CD4-positive, alpha-beta T cell treated with Interleukin-6 for 4 hours (primary cell): ENCODE data around the gene CBX6.

Experiments used
- DNase-seq: peaks from one replicate; pipeline ENCODE4 v3.0.0-alpha.2; 2020; ENCODE audit warnings: mixed read lengths

CBX6 gene

GRCh38 chr22:38873469-38874411, 1.7 kb upstream of the CBX6 start:
- peak; percentile 81 for DNase-seq

- peak; percentile 28 for DNase-seq
Measured at GRCh38 chr22:38872831-38873248, 824 bp upstream of the CBX6 start.

GRCh38 chr22:38871360-38872171, 450 bp downstream of the CBX6 start:
- peak; percentile 42 for DNase-seq

GRCh38 chr22:38870791-38871359, 1.1 kb downstream of the CBX6 start:
- DNase-seq = no peak

GRCh38 chr22:38870312-38870741, 1.7 kb downstream of the CBX6 start:
- DNase-seq = peak; percentile 92

GRCh38 chr22:38869663-38870062, 2.4 kb downstream of the CBX6 start:
- no peak for DNase-seq

GRCh38 chr22:38868886-38869381, 3.1 kb downstream of the CBX6 start:
- peak; percentile 89 for DNase-seq

GRCh38 chr22:38868286-38868721, 3.7 kb downstream of the CBX6 start:
- no peak for DNase-seq

- DNase-seq = no peak
Measured at GRCh38 chr22:38867471-38868285, 4.3 kb downstream of the CBX6 start.

GRCh38 chr22:38867124-38867455, 4.9 kb downstream of the CBX6 start:
- no peak for DNase-seq

- DNase-seq = no peak
Measured at GRCh38 chr22:38866399-38867123, 5.5 kb downstream of the CBX6 start.

GRCh38 chr22:38866024-38866398, 6.0 kb downstream of the CBX6 start:
- no peak for DNase-seq

- no peak for DNase-seq
Measured at GRCh38 chr22:38865201-38866023, 6.6 kb downstream of the CBX6 start.

GRCh38 chr22:38864361-38865191, 7.4 kb downstream of the CBX6 start:
- DNase-seq = no peak

- DNase-seq = no peak
Measured at GRCh38 chr22:38863531-38864131, 8.4 kb downstream of the CBX6 start.

- DNase-seq = no peak
Measured at GRCh38 chr22:38862375-38863329, 9.4 kb downstream of the CBX6 start.

- DNase-seq = no peak
Measured at GRCh38 chr22:38861927-38862326, 10.1 kb downstream of the CBX6 start.
